ENCODE data around the gene MRRF.

Gene MRRF

GRCh38 chr9:122332644-122333043 is 68.0 kb downstream of the MRRF start:
- no peak for DNase-seq (ENCODE audit: low read depth)

DNA sequence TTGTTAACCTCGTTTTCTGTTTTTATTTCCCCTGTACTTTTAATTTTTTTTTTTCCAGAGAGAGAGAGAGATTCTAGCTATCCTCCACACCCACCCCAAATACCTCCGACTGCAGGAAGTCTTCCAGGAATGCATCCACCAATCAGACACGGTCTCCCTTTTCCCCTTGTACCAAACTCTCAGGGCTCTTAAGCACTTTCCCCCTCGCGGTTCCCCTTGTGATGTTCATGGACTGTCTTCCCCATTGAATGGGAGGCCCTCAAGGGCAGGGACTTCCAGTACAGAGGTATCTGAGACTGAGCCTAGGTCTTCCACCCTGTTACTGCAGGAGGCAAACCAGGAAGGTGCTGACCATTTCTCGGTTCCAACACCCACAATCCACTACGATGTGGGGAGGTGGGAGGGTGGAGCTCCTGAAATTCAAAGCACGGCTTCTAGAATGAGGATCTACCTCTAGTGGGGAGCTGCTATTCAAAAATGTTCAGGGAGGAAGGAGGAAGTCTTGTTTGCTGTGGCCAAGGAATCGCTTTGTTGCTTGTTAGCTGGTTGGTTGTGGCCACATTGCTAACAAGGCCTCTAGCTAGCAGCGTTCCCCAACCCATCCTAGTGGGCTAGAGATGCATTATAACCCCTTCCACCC is 68.6 kb downstream of the MRRF start:
- no peak for DNase-seq (ENCODE audit: low read depth)

- DNase-seq (ENCODE audit: low read depth): no peak
These were observed 70.2 kb downstream of the MRRF start for GRCh38 chr9:122334916-122335315.

DNA sequence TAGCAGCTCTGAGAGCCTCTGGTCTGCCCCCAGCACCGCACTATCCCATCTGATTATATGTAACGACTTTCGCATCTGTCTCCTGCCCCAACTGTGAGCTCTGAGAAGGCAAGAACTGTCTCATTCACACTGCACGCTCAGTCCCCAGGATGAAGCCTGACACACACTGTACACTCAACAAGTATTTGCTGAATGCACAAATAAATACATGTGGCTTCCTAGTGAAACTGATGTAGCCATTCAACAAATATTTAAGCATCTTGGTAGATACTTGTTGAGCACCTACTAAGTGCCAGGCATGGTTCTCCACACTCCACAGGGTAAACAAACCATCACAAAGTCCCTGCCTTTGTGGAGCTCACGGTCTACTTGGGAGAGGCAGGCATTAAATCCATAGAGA is 71.5 kb downstream of the MRRF start:
- no peak for DNase-seq (ENCODE audit: low read depth)

GRCh38 chr9:122336866-122337555 is 72.3 kb downstream of the MRRF start:
- no peak for DNase-seq (ENCODE audit: low read depth)

DNA sequence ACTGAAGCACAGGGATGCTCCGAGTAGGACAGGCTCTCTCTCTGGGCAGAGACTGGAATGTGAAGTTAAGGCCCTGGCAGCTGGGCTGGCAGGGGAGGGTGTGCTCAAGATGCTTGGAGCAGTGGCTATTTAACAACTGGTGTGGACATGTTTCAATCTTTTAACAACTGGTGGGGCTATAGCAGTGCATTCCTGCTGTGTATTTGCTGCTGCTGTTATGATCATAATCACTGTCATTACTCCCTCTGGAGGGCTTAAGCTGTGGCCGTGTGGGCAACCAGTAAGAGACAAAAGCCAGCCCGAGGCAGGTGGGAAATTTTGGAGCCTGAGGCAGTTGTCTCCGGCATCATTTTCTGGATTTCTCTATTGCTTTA is 72.9 kb downstream of the MRRF start:
- no peak for DNase-seq (ENCODE audit: low read depth)

- no peak for DNase-seq (ENCODE audit: low read depth)
These were observed 73.9 kb downstream of the MRRF start for GRCh38 chr9:122338536-122338935.

DNA sequence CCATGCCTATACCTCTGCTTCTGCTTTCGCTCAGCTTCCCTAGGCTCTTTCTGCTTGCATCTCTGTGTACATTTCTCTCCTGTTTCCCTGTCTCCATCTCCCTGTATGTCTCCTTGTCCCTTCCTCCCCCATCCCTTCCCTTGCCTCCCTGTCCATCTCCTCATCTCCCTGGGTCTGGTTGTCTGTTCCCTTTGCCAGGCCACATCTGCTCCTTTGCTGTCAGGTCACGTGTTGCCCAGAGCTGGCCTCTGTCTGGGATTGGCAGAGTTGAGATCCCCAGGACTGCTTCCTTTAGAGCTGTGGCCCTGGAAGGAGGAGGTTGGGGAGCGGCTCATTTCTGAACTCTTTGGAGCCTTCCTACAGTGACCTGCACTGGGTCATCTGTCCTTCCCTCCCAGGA is 74.3 kb downstream of the MRRF start:
- no peak for DNase-seq (ENCODE audit: low read depth)

DNA sequence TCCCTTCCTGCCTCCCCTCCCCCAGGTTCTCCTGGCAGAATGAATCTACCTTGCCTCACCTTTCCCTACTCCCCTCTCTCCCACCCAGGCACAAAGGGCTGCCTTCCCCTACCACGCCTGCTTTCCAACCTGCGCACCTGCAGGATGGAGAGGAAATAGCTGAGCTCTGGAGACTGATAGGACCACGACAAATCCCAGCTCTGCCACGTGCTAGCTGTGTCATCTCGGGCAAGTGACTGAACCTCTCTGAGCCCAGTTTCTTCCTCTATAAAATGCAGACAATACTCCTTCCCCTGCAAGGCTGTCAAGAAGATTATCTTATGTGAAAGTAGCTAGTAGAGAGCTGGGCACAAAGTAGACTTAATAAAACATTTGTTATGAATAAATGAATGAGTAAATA is 74.9 kb downstream of the MRRF start:
- no peak for DNase-seq (ENCODE audit: low read depth)

DNA sequence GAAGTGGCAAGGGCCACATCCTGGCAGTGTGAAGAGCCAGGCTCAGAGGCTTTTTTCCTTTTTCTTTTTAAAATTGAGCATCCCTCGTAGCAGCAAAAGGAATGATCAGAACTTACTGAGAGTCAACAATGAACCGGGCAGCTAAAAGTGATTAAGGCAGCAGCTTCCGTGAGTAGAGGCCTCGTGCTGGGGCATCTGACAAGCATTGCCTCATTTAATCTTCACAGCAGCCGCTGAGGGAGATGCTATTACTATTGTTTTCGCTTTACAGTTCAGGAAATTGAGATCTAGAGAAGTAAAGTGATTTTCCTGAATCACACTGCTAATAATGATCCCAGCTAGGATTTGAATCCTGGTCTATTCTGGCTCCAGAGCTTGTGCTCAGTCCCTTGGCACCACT is 75.5 kb downstream of the MRRF start:
- DNase-seq (ENCODE audit: low read depth): no peak

- DNase-seq (ENCODE audit: low read depth): no peak
These were observed 77.8 kb downstream of the MRRF start for GRCh38 chr9:122342323-122343050.

- no peak for DNase-seq (ENCODE audit: low read depth)
These were observed 82.0 kb downstream of the MRRF start for GRCh38 chr9:122346478-122347347.

DNA sequence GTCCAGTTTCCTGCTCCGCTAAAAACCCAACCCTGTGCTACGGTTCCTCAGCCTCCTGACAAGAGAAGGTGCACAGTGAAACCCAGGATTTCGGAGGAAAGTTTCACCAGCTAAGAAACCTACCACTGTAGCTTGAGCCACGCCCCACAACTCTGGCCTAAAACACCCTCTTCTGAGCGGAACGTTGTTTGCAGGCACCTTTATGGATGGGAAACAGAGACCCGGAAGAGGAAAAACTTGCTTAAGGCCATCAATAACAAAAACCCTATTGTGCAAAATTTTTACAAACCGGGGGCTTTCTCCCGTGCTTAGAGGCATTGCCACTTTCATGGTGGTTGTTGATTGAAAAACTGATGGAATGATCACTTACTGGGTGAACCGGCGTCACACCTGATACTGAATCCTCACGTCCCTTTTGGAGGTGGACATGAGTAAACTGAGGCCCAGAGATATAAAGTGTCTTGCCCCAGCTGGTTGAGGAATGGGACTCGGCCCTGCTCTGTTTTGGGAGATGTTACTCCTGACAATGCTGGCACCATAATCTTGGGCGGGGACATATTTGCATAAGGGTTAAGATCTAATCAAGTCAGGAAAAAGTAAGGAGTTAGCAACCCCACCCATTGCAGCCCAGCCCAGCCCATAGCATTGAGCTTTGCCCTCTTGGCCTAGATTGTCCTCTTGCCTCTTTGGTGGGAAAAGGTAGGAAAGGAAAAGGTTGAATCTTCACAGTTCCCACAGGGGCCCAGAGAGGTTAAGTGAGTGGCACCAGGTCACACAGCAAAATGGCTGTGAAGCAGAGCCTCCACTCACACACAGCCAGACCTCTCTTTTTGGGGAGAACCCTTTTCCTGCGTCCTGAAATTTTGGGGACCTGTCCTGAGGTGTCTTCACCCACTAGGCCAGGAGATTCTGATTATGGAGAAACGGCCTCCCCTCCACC is 82.9 kb downstream of the MRRF start:
- no peak for DNase-seq (ENCODE audit: low read depth)

- no peak for DNase-seq (ENCODE audit: low read depth)
These were observed 83.7 kb downstream of the MRRF start for GRCh38 chr9:122348288-122348777.

- DNase-seq (ENCODE audit: low read depth): no peak
These were observed 84.1 kb downstream of the MRRF start for GRCh38 chr9:122348791-122349190.

GRCh38 chr9:122349201-122349600 is 84.5 kb downstream of the MRRF start:
- no peak for DNase-seq (ENCODE audit: low read depth)

- DNase-seq (ENCODE audit: low read depth): peak; percentile 29
These were observed 86.1 kb downstream of the MRRF start for GRCh38 chr9:122350577-122351355.

DNA sequence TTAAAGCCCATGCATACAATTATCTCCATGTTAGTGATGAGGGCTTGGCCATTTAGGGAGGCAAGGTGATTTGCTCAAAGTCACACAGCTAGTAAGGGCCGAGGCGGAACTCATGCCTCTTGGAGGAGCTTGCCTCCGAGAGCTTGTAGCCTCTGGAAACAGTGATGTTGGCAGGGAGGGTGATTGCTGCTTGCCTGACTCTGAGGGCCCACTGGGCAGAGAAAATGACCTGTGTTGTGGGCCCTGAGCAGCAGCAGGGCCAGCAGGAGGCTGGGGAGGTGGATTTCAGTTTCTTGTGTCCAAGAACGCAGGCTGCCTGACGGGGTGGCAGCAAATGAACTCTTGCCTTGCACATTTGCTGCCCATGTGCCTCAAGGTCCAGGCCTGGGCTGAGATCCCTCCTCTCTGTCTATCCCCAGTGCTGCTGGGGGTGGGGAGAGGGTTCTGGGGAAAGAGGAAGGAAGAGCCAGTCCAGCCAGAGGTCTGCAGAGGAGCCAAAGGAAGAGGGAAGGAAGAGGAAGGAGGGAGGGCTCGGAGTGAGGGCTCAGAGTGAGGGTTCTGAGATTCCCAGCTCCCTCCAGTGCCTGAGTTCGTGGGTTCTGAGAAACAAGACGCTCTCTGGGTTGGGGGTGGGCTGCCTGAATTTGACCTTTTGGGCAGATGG is 90.0 kb downstream of the MRRF start:
- DNase-seq (ENCODE audit: low read depth): no peak

GRCh38 chr9:122355336-122355875 is 90.7 kb downstream of the MRRF start:
- DNase-seq (ENCODE audit: low read depth): no peak
